Adrenal gland (tissue), 5 donors: ENCODE measurements around the gene AIFM2.

Experiments
- POLR2A ChIP-seq, 2 donors: fragments of 450-650 bp; IDR thresholded peaks; one replicate each; pipeline ENCODE4 v1.6.1; 2017; ENCODE audit warnings: antibody characterized with exemption in 2 of 2, mild to moderate bottlenecking in 2 of 2, moderate library complexity in 1 of 2
- TF ChIP-seq, protein P1 (sequence below), 6 experiments: fragments of 450-650 bp in 4 of 6; fragments of 200-600 bp in 2 of 6; sonication (generic) in 1 of 6; IDR thresholded peaks; 1 replicate in 5 of 6; 2 replicates in 1 of 6; pipeline versions ENCODE4 v1.5.1 to v1.8.0; 2016 to 2021; ENCODE audit warnings: antibody characterized with exemption in 6 of 6, mild to moderate bottlenecking in 2 of 6, moderate library complexity in 1 of 6
- donor health status: DM: no; HTN: no; CAD: no.

- TF ChIP-seq, protein P1, sequence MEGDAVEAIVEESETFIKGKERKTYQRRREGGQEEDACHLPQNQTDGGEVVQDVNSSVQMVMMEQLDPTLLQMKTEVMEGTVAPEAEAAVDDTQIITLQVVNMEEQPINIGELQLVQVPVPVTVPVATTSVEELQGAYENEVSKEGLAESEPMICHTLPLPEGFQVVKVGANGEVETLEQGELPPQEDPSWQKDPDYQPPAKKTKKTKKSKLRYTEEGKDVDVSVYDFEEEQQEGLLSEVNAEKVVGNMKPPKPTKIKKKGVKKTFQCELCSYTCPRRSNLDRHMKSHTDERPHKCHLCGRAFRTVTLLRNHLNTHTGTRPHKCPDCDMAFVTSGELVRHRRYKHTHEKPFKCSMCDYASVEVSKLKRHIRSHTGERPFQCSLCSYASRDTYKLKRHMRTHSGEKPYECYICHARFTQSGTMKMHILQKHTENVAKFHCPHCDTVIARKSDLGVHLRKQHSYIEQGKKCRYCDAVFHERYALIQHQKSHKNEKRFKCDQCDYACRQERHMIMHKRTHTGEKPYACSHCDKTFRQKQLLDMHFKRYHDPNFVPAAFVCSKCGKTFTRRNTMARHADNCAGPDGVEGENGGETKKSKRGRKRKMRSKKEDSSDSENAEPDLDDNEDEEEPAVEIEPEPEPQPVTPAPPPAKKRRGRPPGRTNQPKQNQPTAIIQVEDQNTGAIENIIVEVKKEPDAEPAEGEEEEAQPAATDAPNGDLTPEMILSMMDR (IDR thresholded peaks at IDR 0.05) = no peak
- TF ChIP-seq POLR2A (IDR thresholded peaks at IDR 0.05) = no peak
Measured at GRCh38 chr10:70119197-70119596, 13.4 kb downstream of the AIFM2 start.
